G401 (cell line): Measurements from ENCODE around the gene NUP210. TPM values are rescaled to one million over a fixed set of nuclear protein-coding genes. Genes with fewer than 3 reads are reported as not detected.
"Not testable (repeated sequence)": the region's sequence is repeated elsewhere in the genome, so short reads cannot be mapped to it uniquely, and the experiment has no call there.

ENCODE experiments used
- DNase-seq: peaks from one replicate; pipeline ENCODE4 v3.0.0-alpha.2; 2015; ENCODE audit warnings: low spot score
- in situ Hi-C: cut with HindIII; loops from 2 replicates; pipeline ENCODE4 v1.10.0; 2016; ENCODE audit warnings: low sequenced_read_pairs, mixed read lengths
- total RNA-seq: library from RNA; depleted of rRNA; stranded (reverse); fragments of >200 nt; shearing (Covaris generic); gene quantifications from 2 replicates; pipeline ENCODE4 v1.2.3, GENCODE V29; 2014; rRNA removed

The NUP210 gene
- 33.0 and 45.0 TPM in 2 replicates for total RNA-seq

DNA sequence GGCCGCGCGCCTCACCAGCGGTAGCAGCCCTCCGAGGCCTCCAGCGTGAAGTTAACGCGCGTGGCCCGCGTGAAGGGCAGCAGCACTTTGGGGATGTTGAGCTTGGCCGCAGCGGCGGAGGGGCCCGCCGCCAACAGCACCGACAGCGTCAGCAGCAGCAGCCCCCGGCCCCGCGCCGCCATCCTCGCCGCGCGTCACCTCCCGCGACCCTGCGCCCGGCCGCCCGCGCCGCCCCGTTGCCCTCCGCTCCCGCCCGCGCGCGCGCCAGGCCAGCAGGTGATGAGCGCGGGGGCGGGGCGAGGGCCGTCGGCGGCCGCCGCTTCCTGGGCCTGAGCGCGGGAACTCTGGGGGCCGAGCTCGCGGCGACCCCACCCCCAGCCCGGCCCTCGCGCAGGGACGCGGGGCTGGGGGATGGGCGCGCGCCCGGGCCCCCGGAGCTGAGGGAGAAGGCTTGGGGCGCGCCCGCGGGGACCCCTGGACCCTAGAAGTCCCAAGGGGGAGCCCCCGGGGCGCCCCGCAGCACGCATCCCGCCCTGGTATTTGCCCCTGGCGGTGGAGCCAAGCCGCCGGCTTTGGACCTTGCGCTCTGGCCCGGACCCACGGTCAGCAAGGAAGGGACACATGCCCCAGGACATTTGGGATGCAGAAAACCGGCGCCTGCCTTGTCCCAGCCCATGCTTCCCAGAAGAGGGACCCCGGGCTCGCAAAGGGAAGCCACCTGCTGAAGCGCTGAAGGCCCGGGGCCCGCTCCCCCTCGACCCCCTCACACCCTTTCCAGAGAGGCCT, at the start of gene NUP210:
NUP210 (minus strand) TSS at position 278 of the 786 bp plus-strand sequence; CDS start at position 182, 96 bp downstream.
- peak; percentile 39 for DNase-seq
- in situ Hi-C loops = no loop called here

- DNase-seq = no peak
- in situ Hi-C loops = no loop called here
Observed at GRCh38 chr3:13466781-13467180, 46.7 kb upstream of the NUP210 start.

- in situ Hi-C loops = no loop called here
Observed at GRCh38 chr3:13465236-13465873, 45.2 kb upstream of the NUP210 start.

DNA sequence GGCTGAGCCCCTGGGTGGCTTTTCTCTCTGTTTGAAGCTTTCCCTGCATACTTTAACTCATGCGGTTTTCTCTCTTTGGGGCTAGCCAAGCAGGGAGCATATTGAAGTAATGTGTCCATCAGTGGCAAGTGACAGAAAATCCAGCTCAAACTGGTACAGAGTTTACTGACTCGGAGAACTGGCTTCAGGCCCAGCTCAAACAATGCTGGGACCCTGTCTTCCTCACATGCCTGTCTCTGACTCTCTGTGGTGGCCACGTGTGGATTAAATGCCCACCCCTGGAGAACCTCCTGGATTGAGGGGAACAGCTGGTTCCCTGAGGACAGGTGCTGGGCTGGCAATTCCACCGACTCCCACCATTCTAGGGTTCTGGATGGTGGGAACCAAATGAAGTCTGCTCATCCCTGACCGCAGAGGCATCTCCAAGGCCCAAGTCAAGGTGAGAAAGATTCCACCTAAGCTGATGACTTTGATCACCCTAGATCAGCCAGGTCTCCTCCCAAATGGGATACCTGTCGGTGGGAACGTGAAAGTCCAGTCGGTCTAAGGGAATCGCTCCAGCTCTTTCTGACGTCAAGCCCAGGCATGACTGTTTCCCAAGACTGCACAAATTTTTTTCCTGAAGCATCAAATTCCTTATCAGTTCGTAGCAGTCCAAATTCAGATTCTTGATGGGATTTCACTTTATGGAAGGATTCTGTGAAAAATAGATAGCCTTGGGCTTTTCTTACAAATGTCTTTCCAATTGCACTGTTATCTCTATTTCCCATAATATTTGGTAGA, 43.7 kb upstream of the NUP210 start:
- in situ Hi-C loops = no loop called here

More at GRCh38 chr3:13465236-13465873, 45.2 kb upstream of the NUP210 start:
- DNase-seq = no peak

GRCh38 chr3:13462822-13463221, 42.7 kb upstream of the NUP210 start:
- in situ Hi-C loops = no loop called here
- DNase-seq = no peak

More for the DNA sequence above, 43.7 kb upstream of the NUP210 start:
- DNase-seq = no peak

- in situ Hi-C loops = no loop called here
- DNase-seq = no peak
Observed at GRCh38 chr3:13462125-13462629, 42.1 kb upstream of the NUP210 start.

DNA sequence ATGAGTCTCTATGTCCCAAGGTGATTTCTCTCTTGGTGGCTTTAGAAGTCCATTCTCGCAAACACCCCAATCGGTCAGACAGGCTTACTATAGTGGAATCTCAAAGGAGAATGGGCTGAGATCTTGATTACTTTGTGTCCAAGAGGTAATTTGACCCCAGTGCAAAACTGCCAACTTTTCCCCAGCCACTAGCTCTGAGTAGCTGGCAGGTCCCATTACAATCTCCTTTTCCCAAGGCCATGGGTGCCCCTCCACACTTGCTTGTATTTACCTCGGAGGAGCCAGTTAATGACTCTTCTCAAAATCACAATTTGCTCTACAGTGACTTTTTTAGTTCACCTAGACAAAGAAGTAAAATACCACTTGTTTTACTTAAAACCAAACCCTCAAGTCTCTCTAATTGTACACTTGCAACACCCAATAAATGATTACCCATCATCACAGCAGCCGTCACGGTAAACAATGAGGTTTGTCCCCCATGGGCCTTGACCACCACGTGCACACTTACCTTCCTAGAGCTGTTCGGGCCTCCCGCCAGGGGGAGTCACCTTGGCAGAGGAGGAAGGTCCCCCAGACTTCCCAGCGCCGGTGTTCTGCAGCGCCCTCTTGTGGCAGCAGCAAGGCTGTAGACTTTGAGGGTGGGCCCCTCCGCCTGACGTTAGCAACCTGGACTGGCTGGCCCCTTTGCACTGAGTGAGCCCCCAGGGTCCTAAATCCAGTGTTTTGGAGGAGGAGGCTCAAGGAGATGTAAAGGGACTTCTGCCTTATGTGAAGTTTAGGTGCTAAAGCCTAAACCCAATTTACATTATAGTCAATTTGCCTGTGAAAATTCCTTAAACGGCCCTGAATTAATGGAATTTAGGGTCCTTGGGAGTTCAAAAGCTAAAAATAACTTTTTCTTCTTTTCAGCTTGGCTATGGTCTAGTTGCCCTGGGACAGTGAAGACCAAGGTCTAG, 41.3 kb upstream of the NUP210 start:
- peak; percentile 51 for DNase-seq
- in situ Hi-C loops = no loop called here

DNA sequence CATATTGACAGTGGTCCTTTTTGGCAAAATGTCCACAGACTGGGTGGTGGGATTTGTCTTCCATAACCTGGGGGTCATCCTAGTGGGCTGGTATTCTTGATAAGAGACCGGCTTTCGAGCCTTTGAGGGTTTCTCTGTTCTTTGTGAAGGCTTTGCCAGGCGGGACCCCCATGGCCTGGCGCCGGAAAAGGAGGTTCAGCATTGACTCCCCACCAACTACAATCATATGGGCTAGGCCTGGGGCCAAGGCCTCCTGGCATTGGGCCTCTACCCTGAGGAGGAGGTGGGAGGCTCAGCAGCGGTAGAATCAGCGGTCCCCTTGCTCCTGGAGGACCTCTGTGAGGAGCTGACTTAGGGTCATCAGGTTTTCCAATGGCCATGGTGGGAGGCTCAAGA, 40.2 kb upstream of the NUP210 start:
- no peak for DNase-seq
- in situ Hi-C loops = no loop called here

DNA sequence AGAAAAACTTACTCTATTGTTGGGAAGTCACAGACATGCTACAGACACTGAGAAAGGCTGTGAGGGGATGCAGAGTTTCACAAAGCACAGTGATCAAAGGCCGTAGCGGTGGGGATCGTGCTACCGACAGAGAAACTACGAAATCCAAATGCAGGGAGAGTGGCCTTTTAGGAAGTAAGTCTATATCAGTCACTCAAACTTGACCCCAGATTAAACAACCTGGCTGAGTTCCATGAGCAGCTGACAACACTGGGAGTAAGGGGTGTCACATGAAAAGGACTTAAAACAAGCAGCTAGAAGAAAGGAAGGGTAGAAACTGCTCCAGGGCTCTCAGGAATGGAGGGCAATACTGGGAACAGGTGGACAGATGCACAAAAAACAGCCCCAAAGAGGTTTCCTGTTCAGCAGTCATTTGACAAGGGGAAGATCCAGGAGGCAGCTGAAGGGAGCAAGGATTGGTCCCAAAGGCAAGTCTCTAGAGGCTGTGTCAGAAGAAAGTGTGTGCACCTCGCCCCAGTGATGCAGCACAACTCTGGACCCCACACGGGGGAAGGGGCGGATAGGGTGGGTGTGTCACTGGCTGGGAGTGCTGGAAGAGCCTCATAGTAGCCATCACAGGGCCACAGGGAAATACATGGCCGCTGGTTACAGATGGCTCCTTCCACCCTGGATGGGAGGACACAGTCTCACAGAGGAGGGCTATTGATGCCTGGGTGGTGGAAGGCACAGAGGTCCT, 39.7 kb upstream of the NUP210 start:
- in situ Hi-C loops = no loop called here
- no peak for DNase-seq

DNA sequence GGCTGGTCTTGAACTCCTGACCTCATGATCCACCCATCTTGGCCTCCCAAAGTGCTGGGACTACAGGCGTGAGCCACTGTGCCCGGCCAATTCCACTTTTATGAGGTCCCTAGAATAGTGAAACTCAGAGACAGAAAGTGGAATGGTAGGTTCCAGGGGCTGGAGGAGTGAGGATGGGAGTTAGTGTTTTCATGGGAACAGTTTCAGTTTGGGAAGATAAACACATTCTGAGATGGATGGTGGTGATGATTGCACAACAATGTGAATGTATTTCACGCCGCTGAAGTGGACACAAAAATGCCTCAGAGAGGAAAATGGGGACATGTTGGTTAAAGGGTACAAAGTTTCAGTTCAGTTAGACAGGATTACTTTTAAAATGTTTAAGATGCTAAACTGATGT, 37.5 kb upstream of the NUP210 start:
- in situ Hi-C loops = no loop called here

DNA sequence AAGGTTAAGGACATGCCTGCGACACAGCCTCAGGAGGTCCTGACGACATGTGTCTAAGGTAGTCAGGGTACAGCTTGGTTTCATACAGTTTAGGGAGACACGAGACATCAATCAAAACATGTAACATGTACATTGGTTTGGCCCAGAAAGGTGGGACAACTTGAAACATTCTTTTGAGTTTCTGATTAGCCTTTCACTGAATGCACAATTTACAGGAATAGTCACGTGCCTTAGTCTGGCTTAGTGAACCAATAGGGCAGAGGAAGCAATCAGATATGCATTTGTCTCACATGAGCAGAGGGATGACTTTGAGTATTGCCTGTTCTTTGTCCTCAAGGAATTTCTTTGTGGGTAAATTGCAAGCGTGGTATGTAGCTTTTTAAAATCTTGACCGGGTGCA, 35.5 kb upstream of the NUP210 start:
- DNase-seq = no peak
- in situ Hi-C loops = no loop called here

More for the DNA sequence above, 37.5 kb upstream of the NUP210 start:
- DNase-seq = no peak

DNA sequence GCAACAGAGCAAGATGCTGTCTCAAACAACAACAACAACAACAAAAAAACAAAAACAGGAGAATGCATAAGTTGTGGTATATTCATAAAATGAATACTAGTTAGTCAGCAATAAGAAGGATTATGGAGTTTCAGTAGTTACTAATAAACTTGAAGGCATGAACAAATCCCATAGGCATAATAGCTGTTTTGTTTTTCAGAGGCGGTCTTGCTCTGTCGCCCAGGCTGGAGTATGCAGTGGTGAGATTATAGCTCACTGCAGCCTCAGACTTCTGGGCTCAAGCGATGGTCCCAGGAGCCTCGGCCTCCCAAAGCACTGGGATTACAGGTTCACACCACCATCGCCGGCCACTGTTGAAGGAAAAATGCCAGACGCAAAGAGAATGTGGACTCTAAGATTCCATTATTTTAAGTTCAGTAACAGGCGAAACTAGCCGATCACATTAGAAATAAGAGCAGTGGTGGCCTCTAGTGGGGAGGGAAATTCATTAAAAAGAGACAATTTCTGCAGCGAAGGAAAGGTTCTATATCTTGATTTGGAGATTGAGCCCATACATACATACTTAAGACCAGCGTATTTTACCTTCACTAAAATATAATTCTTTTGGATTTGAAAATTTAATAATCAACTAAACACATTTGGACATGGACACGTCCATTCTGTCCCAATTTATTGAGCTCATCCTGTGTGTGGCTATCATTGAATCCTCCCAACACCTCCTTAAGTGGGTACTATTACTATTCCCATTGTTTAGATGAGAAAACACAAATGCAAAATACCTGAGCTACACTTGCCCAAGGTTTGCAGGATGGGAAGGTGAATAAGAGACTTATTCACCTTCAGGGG, 32.6 kb upstream of the NUP210 start:
- DNase-seq = peak; percentile 84
- in situ Hi-C loops = no loop called here

DNA sequence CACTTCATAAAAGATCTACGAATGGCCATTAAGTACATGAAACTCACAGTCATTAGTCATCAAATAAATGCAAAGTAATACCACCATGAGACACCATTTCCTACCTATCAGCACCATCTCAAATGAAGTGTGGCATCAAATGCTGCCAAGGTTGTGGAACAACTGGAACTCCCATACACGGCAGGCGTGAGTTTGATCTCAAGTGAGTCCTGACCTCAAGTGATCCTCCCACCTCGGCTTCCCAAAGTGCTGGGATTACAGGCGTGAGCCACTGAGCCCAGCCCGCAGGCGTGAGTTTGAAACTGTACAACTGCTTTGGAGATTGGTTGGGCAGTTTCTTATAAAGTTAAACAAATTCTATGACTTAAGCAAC, 31.2 kb upstream of the NUP210 start:
- no peak for DNase-seq
- in situ Hi-C loops = no loop called here

DNA sequence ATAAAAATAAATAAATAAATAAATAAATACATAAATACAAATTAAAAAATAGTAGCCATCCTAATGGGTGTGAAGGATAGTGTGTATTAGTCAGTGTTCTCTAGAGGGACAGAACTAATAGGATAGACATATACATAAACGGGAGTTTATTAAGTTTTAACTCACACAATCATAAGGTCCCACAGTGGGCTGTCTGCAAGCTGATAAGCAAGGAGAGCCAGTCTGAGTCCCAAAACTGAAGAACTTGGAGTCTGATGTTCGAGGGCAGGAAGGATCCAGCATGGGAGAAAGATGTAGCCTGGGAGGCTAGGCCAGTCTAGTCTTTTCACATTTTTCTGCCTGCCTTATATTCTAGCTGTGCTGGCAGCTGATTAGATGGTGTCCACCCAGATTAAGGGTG, 22.8 kb upstream of the NUP210 start:
- in situ Hi-C loops, DNase-seq: not testable (repeated sequence)

- in situ Hi-C loops = no loop called here
- DNase-seq = no peak
Observed at GRCh38 chr3:13440204-13440817, 20.2 kb upstream of the NUP210 start.

DNA sequence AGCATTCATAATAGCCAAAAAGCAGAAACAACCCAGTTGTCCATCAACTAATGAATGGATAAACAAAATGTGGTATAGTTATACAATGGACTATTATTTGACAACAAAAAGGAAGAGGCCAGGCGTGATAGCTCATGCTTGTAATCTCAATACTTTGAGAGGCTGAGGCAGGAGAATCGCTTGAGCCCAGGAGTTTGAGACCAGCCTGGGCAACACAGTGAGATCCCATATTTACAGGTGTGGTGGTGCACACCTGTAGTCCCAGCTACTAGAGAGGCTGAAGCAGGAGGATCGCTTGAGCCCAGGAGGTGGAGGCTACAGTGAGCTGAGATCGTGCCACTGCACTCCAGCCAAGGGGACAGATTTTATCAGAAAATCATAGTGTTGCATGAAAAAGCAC, 16.1 kb upstream of the NUP210 start:
- in situ Hi-C loops, DNase-seq: not testable (repeated sequence)

DNA sequence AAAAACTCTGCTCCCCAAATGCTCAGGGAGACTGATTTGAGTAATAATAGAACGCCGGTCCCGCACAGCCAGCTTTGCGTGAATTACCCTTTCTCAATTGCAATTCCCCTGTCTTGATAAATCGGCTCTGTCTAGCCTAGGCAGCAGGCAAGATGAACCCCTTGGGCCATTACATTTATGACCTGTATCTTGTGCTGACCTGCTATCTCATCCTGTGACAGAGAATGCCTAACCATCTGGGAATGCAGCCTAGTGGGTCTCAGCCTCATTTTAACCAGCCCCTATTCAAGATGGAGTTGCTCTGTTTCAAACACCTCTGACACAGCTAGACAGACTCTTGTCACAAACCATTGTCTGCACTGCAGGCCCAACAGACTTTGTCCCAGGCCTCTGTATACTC, 13.8 kb upstream of the NUP210 start:
- no peak for DNase-seq
- in situ Hi-C loops = no loop called here
